HEK293 (cell line): ENCODE data around the gene SULT2B1.
A peak's percentile ranks its signal among the peaks of the same experiment; 100 is the strongest.

Source experiments
- CTCF ChIP-seq: fragments of 450-650 bp; formaldehyde crosslinking; IDR thresholded peaks from 2 replicates; pipeline ENCODE4 v1.5.1; 2016; ENCODE audit warnings: missing biosample characterization, missing genetic modification characterization
- ZNF184 ChIP-seq: fragments of 450-650 bp; IDR thresholded peaks from 2 replicates; pipeline ENCODE4 v1.5.1; 2018; ENCODE audit warnings: missing biosample characterization, mild to moderate bottlenecking, missing genetic modification characterization
- ZNF530 ChIP-seq: fragments of 450-650 bp; formaldehyde crosslinking; IDR thresholded peaks from 2 replicates; pipeline ENCODE4 v1.5.1; 2016; ENCODE audit warnings: low read depth, missing biosample characterization, missing genetic modification characterization

GRCh38 chr19:48513289-48514122 is 38.5 kb upstream of the SULT2B1 start:
- TF ChIP-seq ZNF184 (tag by site-specific recombination): no peak
- TF ChIP-seq ZNF530 (tag by site-specific recombination): no peak
- TF ChIP-seq CTCF (tag by site-specific recombination): peak; percentile 22; the same call in 1 of the 2 replicates
